Stimulated activated naive CD8-positive, alpha-beta T cell treated with anti-CD3 and anti-CD28 coated beads, Interleukin-15, amount 100 ng/mL, for 72 hours (primary cell): Measurements from ENCODE around the gene SPRED1.
A peak's percentile ranks its signal among the peaks of the same experiment; 100 is the strongest.
"Not testable (repeated sequence)": the region's sequence is repeated elsewhere in the genome, so short reads cannot be mapped to it uniquely, and the experiment has no call there.

Source experiments
- ATAC-seq: fragments of 150-1000 bp; cut with Tn5 transposase; 2 replicates; pipeline ENCODE4 v1.10.0; 2021; ENCODE audit warnings: mild to moderate bottlenecking, moderate library complexity
- DNase-seq, 2 donors: peaks; one replicate each; pipeline ENCODE4 v3.0.0; 2021 to 2022
- H3K27ac Mint-ChIP-seq, 2 donors: one replicate each; pipeline ENCODE4 v1.8.0; 2022; ENCODE audit warnings: mild to moderate bottlenecking in 2 of 2, mixed read lengths in 2 of 2, moderate library complexity in 2 of 2
- H3K27me3 Mint-ChIP-seq: one replicate; pipeline ENCODE4 v1.8.0; 2022; ENCODE audit warnings: mixed read lengths
- H3K4me1 Mint-ChIP-seq: one replicate; pipeline ENCODE4 v1.8.0; 2022; ENCODE audit warnings: mild to moderate bottlenecking, mixed read lengths
- H3K4me3 Mint-ChIP-seq, 2 donors: one replicate each; pipeline ENCODE4 v1.8.0; 2022; ENCODE audit warnings: mild to moderate bottlenecking in 2 of 2, mixed read lengths in 2 of 2, moderate library complexity in 1 of 2
- H3K9me3 Mint-ChIP-seq, 2 donors: one replicate each; pipeline ENCODE4 v1.8.0; 2022; ENCODE audit warnings: mixed read lengths in 2 of 2

The SPRED1 gene

DNA sequence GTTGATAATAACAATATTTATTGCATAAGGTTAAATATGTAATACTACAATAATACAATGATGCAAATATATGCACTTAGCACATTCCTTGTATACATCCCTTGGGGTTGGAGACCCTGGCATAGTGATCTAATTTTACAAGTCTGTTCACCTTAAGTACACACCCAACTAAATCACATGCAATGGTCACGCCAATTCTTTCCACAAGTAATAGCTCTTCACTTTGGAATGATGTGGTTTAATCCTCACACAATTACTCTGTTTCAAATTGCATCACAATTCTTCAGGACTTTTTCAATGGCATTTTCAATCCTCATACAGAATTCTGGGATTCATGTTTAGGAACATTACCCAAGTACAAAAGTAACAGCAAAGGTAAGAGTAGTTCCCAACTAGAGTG lies 27.3 kb upstream of the SPRED1 start:
- peak overlapping the region in 1 of 2 donors; percentile 42 for H3K27ac Mint-ChIP-seq
- DNase-seq (no peak), ATAC-seq (no peak)
- H3K9me3 Mint-ChIP-seq, result no peaks in the 10 kb centered on the region
- no peaks in the 10 kb centered on the region for H3K4me1 Mint-ChIP-seq
- H3K4me3 Mint-ChIP-seq, result no peak overlapping the region
- H3K27me3 Mint-ChIP-seq, result no peaks in the 10 kb centered on the region

DNA sequence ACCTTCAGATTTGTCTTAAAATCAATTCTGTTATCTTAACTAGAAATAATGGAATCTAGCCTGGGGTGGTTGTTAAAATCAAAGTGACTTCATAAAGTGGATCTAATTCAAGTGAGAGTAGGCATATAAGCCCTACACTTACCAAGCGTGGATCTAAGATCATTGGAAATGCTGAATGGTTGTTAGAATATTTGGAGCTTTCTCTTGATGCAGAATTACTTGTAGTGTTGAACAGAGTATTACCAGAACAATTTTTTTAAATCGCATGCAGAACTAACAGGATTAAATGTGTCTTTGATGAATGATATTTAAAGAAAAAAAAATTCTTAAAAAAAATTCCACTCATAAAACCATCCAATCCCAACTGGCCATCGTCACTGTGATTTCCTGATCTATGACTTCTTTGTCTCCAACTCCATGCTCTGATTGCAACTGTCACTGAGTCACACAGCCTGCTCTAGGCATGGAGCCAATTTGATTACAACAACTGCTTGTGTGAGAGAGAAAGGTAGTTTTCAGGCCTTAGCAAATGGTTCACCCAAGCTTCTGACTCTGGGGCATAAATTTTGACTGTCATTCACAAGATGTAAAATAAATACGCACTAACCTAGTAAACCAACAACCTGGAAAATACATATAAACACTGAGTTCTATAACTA lies 25.9 kb upstream of the SPRED1 start:
- DNase-seq, result no peak
- Mint-ChIP-seq H3K4me1 (no peaks in the 10 kb centered on the region), H3K27ac (no peak overlapping the region), H3K27me3 (no peaks in the 10 kb centered on the region), H3K4me3 (no peak overlapping the region), H3K9me3 (no peaks in the 10 kb centered on the region)
- ATAC-seq, result no peak

DNA sequence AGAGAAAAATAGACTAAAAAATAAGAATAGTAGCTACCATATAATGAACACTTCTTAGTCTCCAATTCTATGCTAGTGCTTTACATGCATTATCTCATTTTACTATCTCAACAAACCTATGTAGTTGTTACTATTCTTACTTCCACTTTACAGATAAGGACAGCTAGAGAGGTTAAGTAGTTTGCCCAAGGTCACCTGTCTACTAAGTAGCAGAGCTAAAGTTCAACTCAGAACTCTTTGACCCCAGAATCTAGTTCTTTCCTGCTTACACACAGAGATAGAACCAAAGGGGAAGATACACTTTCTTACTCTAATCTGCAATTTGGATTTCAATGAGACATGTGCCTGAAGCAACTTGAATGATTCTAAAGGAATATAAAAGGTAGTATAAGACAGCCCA lies 24.7 kb upstream of the SPRED1 start:
- H3K27ac Mint-ChIP-seq, result no peak overlapping the region
- ATAC-seq (no peak), DNase-seq (no peak)
- no peaks in the 10 kb centered on the region for H3K27me3 Mint-ChIP-seq
- H3K4me3 Mint-ChIP-seq, result no peak overlapping the region
- H3K9me3 Mint-ChIP-seq, result no peaks in the 10 kb centered on the region
- no peaks in the 10 kb centered on the region for H3K4me1 Mint-ChIP-seq

DNA sequence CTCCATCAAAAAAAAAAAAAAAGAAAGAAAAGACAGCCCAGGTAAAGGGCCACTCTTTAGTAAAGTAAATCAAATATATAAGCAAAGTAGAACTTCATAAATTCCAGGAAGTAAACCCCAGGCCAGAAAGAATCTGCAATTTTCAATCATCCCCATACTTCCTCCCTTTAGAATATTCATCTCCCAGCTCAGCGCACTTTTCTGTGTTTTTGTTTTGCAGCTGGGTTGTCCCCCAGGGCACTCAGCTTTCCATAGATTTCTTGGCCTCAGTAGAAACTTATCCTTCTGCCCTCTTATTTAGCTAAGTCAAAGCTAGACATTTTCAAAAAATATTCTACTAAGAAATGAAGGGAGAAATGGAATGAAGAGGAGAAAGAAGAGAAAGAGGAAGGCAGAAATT lies 24.0 kb upstream of the SPRED1 start:
- no peaks in the 10 kb centered on the region for H3K9me3 Mint-ChIP-seq
- DNase-seq (no peak), ATAC-seq (no peak)
- H3K4me1 Mint-ChIP-seq, result no peaks in the 10 kb centered on the region
- H3K27ac Mint-ChIP-seq, result no peak overlapping the region
- no peaks in the 10 kb centered on the region for H3K27me3 Mint-ChIP-seq
- no peak overlapping the region for H3K4me3 Mint-ChIP-seq

DNA sequence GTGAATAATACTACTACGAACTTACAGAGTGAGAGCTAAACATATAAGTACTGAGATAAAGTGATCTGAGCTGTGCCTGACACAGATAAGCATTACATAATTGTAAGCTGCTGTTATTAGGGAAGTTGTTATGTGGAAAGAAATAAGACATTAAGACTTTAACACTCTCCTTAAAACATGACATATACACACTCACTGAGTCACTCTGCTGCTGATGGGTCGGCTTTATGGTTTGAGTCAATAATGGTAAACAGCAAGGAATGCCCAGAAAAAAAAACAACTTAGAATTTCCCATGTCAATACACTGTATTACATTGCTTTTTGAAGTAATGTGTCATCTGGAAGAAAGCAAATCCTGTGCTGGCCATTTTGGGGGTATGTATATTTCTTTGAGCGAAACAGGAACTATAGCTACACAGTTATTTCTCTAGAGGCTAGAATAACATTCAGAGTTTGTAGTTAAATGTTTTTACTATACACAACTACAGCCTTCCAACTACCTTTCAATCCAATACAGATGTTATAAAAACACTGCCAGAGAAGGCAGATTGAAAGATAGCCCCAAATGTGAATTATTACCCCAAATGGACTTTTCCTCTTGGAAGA lies 22.8 kb upstream of the SPRED1 start:
- no peak overlapping the region for H3K4me3 Mint-ChIP-seq
- H3K4me1 Mint-ChIP-seq, result no peaks in the 10 kb centered on the region
- H3K9me3 Mint-ChIP-seq, result no peaks in the 10 kb centered on the region

DNA sequence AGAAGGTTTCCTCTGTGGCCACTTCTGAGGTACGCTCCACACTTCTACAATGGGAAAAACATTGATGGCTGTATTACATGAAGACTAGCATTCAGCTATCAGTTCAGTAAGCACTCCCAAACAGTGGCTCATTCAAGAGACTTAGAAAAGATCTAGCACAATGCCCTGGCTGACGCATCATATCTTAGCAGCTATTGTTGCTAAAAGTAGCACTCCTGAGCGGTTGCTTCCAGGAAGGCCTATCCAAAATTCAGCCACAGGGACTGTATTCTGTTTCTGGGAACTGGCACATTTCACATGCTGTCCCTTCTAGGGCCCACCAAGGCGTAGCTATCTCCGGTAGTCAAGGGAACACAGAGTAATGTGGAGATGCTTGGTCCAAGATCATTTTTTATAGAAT lies 21.2 kb upstream of the SPRED1 start:
- DNase-seq, result no peak
- Mint-ChIP-seq H3K27ac (no peak overlapping the region), H3K4me3 (no peak overlapping the region), H3K4me1 (no peaks in the 10 kb centered on the region), H3K9me3 (no peaks in the 10 kb centered on the region), H3K27me3 (no peaks in the 10 kb centered on the region)
- no peak for ATAC-seq

More for the DNA sequence above, 22.8 kb upstream of the SPRED1 start:
- no peak overlapping the region for H3K27ac Mint-ChIP-seq
- H3K27me3 Mint-ChIP-seq, result no peaks in the 10 kb centered on the region
- DNase-seq (no peak), ATAC-seq (no peak)

DNA sequence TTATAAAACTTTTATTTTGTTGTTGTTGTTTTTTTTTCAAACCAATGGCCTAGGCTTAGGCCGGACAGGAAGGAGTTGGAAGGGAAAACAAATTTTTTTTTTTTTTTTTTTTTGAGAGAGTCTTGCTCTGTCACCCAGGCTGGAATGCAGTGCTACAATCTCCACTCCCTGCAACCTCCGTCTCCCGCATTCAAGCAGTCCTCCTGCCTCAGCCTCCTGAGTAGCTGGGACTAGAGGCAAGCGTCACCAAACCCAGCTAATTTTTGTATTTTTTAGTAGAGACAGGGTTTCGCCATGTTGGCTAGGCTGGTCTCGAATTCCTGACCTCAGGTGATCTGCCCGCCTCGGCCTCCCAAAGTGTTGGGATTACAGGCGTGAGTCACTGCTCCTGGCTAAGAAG lies 15.6 kb upstream of the SPRED1 start:
- not testable (repeated sequence) for H3K4me3 Mint-ChIP-seq

DNA sequence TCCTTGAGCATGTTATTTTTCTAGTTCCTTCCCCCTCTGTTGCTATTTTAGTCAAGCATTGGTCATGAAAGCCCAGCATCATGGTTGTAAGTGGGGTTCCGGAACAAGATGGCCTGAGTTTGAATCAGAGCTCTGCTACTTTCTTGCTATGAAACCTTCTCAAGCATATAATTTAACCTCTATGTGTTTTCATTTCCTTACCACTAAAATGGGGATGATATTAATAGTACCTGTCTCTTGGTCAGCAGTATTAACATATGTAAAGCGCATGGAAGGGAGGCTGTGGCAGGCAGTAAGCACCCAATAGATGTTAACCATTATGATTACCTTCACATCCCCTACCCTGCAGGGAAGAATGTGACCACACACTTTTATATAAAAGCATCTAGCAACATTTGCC lies 14.3 kb upstream of the SPRED1 start:
- no peak overlapping the region for H3K27ac Mint-ChIP-seq
- H3K4me3 Mint-ChIP-seq, result no peak overlapping the region
- ATAC-seq, result no peak
- no peaks in the 10 kb centered on the region for H3K9me3 Mint-ChIP-seq
- DNase-seq, result no peak
- H3K4me1 Mint-ChIP-seq, result no peaks in the 10 kb centered on the region
- H3K27me3 Mint-ChIP-seq, result peaks cover 20% of the 10 kb centered on the region

More for the DNA sequence above, 15.6 kb upstream of the SPRED1 start:
- not testable (repeated sequence) for DNase-seq, H3K9me3 Mint-ChIP-seq, ATAC-seq, H3K4me1 Mint-ChIP-seq, H3K27ac Mint-ChIP-seq
- H3K27me3 Mint-ChIP-seq, result peaks cover 15% of the 10 kb centered on the region

DNA sequence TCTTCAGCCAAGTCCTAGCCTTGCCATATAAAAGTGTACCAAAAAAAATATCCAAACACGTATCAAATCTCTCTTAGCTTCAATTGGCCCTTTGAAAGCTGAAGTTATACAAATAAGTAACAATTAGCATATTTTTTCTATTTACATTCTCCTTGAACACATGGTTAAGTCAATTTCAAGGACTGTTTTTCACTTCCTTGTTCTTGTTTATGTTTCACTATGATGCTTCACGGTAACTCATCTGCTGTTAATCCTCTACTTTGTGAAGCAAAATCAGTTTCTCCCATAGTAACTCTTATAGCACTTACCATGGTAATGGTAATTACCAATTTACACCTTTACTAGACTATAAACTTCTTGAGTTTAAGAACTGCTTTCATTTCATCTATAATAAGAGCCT lies 10.6 kb upstream of the SPRED1 start:
- no peak overlapping the region for H3K4me3 Mint-ChIP-seq
- no peaks in the 10 kb centered on the region for H3K9me3 Mint-ChIP-seq
- no peak overlapping the region for H3K27ac Mint-ChIP-seq

DNA sequence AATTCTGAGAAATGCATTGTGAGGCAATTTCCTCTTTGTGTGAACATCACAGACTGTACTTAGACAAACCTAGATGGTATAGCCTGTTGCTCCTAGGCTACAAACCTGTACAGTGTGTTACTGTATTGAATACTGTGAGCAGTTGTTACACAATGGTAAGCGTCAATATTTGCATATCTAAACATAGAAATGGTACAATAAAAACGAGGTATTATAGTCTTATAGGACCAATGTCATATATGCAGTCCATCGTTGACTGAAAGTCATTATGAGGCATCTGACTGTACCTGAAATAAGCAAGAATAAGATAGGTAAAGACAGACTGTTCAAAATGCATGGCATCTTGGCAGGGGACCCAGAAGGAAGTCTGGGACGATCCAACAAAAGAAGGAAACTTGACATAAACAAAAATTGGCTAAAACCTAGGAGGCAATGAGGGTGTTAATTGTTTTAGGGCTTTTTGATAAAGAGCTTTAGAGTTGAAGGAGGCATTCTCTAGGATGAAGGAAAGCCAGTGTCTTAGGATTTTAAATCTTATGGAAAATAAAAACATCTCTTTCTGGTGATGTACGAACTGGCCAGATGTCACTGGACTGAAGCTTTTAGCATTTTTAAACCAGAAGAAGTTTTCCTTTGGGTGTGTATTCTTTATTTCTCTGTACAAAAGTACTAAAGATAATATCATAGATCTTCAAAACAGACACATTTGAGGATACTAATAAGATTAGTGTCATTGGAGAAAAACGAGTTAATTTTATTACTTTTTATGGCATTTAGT lies 9.2 kb upstream of the SPRED1 start:
- H3K9me3 Mint-ChIP-seq, result no peaks in the 10 kb centered on the region
- H3K4me3 Mint-ChIP-seq, result no peak overlapping the region

More for the DNA sequence above, 10.6 kb upstream of the SPRED1 start:
- peaks cover 33% of the 10 kb centered on the region for H3K27me3 Mint-ChIP-seq
- ATAC-seq (no peak), DNase-seq (no peak)
- no peaks in the 10 kb centered on the region for H3K4me1 Mint-ChIP-seq

DNA sequence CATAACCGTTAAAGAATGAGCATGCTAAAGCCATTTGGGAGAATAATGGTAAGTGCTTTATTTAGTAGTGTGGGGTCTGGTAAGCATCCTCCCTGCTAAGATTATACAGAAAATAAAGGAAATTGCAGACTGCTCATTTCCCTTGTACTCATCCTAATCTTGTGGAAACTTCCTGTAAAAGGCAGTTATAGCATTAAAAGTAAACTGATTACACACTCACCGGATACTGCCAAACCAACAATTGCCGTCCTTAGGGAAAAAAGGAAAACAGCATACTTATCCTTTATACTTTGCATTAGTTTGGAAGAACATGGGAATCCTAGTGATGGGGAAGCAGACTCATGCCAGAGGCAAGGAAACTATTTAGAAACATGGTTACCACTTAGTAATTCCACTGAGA lies 5.3 kb upstream of the SPRED1 start:
- H3K9me3 Mint-ChIP-seq, result no peaks in the 10 kb centered on the region
- H3K4me3 Mint-ChIP-seq, result no peak overlapping the region
- H3K4me1 Mint-ChIP-seq, result peaks cover 10% of the 10 kb centered on the region
- H3K27me3 Mint-ChIP-seq, result peaks cover 54% of the 10 kb centered on the region
- no peak for ATAC-seq
- DNase-seq, result no peak
- no peak overlapping the region for H3K27ac Mint-ChIP-seq

More for the DNA sequence above, 9.2 kb upstream of the SPRED1 start:
- ATAC-seq (no peak), DNase-seq (no peak)
- Mint-ChIP-seq H3K4me1 (no peaks in the 10 kb centered on the region), H3K27ac (no peak overlapping the region), H3K27me3 (peaks cover 40% of the 10 kb centered on the region)

DNA sequence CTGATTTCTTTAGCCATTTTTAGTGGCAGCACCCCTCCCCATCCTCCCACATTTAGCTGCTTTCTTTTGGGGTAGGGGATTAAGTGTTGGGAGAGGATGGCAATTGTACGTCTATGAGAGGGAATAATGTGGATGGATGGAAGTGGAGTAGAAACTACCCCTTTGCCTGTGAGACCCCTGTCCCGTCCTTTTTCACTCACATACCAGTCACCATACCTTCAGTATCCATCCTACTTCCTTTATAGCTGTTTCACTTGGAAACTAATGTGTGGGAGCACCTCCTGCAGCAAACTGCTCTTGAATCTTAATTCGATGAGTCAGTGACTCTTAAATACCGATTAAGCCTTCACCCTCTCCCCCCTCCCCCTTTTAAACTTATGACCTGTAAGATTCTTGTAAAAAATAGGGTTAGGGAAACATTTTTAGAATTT lies 730 bp downstream of the SPRED1 start:
- ATAC-seq, result no peak
- Mint-ChIP-seq H3K27ac (peak overlapping the region in 1 of 2 donors; percentile 49), H3K4me3 (peak overlapping the region; percentile 85 to 91), H3K27me3 (peaks cover 33% of the 10 kb centered on the region), H3K4me1 (peaks cover 28% of the 10 kb centered on the region), H3K9me3 (no peaks in the 10 kb centered on the region)
- no peak for DNase-seq

DNA sequence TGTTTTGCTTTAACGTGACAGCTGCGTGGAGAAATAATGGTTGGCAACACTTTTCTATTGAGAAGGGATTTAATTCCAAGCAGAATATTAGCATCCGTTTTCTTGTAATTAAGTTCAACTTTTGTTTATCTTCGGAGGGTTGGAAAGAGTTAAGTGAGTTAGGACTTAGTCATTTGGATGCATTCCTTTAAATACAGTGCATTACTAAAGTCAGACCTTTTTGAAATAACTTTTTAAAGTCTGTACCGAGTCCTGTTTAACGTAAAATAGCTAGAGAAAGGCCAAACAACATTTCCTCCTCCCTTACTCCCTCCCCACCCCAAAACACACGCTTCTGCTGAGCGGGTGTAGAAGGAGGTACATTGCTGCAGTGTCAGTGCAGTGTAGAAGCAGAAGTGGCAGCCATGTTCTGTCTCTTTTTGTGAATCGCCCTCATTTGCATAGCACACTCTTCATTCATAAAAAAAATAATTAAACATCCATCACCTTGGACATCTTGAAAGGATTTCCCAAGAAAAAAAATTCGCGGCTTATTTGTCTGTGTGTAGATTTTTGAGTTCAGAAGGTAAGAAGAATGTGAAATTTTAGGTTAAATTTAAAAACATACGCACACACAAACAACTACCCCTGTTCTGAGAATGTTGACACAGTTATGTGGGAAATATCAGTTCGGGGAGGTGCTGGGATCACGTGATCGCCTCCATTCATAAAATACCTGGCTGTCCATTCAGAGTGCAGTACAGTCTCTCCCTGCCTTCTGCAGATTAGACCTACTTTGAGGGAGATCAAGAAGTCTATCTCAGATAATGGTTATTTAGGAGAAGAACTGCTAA lies 1.6 kb downstream of the SPRED1 start:
- Mint-ChIP-seq H3K4me3 (peak overlapping the region; percentile 85 to 91), H3K27me3 (peaks cover 24% of the 10 kb centered on the region), H3K9me3 (no peaks in the 10 kb centered on the region), H3K27ac (no peak overlapping the region), H3K4me1 (peaks cover 28% of the 10 kb centered on the region)
- ATAC-seq, result peak; percentile 61
- peak; percentile 25 to 30 for DNase-seq

DNA sequence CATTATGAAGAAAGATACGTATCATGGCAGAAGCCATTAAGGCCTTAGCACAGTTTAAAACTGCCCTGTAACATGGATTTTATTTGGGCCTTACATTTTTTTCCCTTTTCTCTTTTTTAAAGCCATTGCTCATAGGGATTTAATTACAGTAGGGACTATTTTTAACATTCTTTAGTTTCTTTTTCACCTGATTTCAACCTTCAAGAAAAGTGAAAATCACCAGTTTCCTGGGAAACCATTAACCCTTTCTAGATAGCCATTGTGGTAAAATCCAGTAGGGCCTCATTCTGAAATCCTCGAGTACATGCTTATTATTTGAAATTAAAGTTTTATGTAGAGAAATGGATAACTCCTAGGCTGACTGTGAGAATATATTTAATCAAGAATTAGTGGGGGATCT lies 3.1 kb downstream of the SPRED1 start:
- Mint-ChIP-seq H3K4me3 (no peak overlapping the region), H3K27me3 (peaks cover 13% of the 10 kb centered on the region), H3K4me1 (peaks cover 28% of the 10 kb centered on the region), H3K9me3 (no peaks in the 10 kb centered on the region), H3K27ac (no peak overlapping the region)
- no peak for ATAC-seq
- no peak for DNase-seq

DNA sequence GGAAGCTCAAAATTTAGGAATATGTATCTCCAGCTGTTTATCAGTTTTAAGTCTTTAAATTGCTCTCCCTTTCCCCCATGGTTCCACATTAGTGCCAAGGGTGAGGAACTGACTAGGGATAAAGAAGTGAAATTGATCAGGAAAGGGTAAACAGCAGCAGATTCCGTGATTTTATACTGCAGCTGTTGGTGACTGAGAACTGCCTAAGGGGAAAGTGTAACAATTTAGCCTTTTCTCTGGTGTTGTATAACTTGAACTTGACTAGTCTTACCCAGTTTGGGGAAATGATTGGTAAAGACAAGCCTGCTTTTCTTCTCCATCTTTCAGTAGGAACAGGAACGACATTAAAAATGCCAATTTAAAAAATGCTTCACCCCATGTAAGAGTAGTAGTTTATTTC lies 5.0 kb downstream of the SPRED1 start:
- no peaks in the 10 kb centered on the region for H3K9me3 Mint-ChIP-seq

More for the DNA sequence above, 5.0 kb downstream of the SPRED1 start:
- H3K27ac Mint-ChIP-seq, result no peak overlapping the region
- no peaks in the 10 kb centered on the region for H3K27me3 Mint-ChIP-seq
- no peak for DNase-seq
- ATAC-seq, result no peak
- H3K4me3 Mint-ChIP-seq, result no peak overlapping the region
- H3K4me1 Mint-ChIP-seq, result peaks cover 18% of the 10 kb centered on the region
